WTC11 (cell line): Measurements from ENCODE around the gene COPS9. TPM values are rescaled to one million over a fixed set of nuclear protein-coding genes. Genes with fewer than 3 reads are reported as not detected.

Source experiments
- ATAC-seq: fragments of 200-7000 bp; cut with Tn5 transposase; 2 replicates; pipeline ENCODE4 v1.10.0; 2021; ENCODE audit warnings: mild to moderate bottlenecking, moderate library complexity
- CTCF ChIA-PET: fragments of 300-600 bp; sonication (Branson Sonifier 250); formaldehyde crosslinking; loops from one replicate; lab custom pipeline; 2021; ENCODE audit warnings: antibody characterized with exemption; lab: Charles Lee
- POLR2A ChIA-PET: fragments of 350-600 bp; sonication (Branson Sonifier 250); formaldehyde crosslinking; loops from one replicate; lab custom pipeline; 2021; ENCODE audit warnings: antibody characterized with exemption; lab: Charles Lee
- DNase-seq: peaks from one replicate; pipeline ENCODE4 v3.0.0; 2021; ENCODE audit warnings: low spot score
- H3K27ac Mint-ChIP-seq: 2 replicates; pipeline ENCODE4 v1.8.0; 2021; ENCODE audit warnings: mixed read lengths
- H3K27me3 Mint-ChIP-seq: 2 replicates; pipeline ENCODE4 v1.8.0; 2021; ENCODE audit warnings: low read depth, mild to moderate bottlenecking, moderate library complexity, mixed read lengths
- H3K36me3 Mint-ChIP-seq: 2 replicates; pipeline ENCODE4 v1.8.0; 2021; ENCODE audit warnings: mixed read lengths
- H3K4me1 Mint-ChIP-seq: 2 replicates; pipeline ENCODE4 v1.8.0; 2022; ENCODE audit warnings: mixed read lengths
- H3K4me3 Mint-ChIP-seq: 2 replicates; pipeline ENCODE4 v1.8.0; 2021; ENCODE audit warnings: mild to moderate bottlenecking, moderate library complexity, mixed read lengths
- H3K9me3 Mint-ChIP-seq: 2 replicates; pipeline ENCODE4 v1.8.0; 2021; ENCODE audit warnings: mixed read lengths
- CREM ChIP-seq: sonication (generic); formaldehyde crosslinking; IDR thresholded peaks from 2 replicates; pipeline ENCODE4 v1.8.1; 2022; ENCODE audit warnings: mild to moderate bottlenecking, missing genetic modification reagents, moderate library complexity
- ESRRA ChIP-seq: sonication (generic); formaldehyde crosslinking; IDR thresholded peaks from 2 replicates; pipeline ENCODE4 v1.8.1; 2022; ENCODE audit warnings: mild to moderate bottlenecking, missing genetic modification reagents, borderline replicate concordance
- FOXK1 ChIP-seq: sonication (generic); formaldehyde crosslinking; IDR thresholded peaks from 2 replicates; pipeline ENCODE4 v1.8.0; 2022; ENCODE audit warnings: mild to moderate bottlenecking, moderate library complexity, missing genetic modification reagents
- JUN ChIP-seq: sonication (generic); formaldehyde crosslinking; IDR thresholded peaks from 2 replicates; pipeline ENCODE4 v1.8.0; 2023; ENCODE audit warnings: mild to moderate bottlenecking, missing genetic modification reagents
- KAT7 ChIP-seq: sonication (generic); formaldehyde crosslinking; IDR thresholded peaks from 2 replicates; pipeline ENCODE4 v1.8.1; 2023; ENCODE audit warnings: missing genetic modification reagents, mild to moderate bottlenecking, borderline replicate concordance
- NR2C2 ChIP-seq: sonication (generic); formaldehyde crosslinking; IDR thresholded peaks from 2 replicates; pipeline ENCODE4 v1.8.0; 2022; ENCODE audit warnings: mild to moderate bottlenecking, missing genetic modification reagents
- RORB ChIP-seq: fragments of 250-450 bp; sonication (Bioruptor Pico); IDR thresholded peaks from 2 replicates; pipeline ENCODE4 v1.9.0; 2021; ENCODE audit warnings: mild to moderate bottlenecking
- TCF7 ChIP-seq: sonication (generic); formaldehyde crosslinking; IDR thresholded peaks from 2 replicates; pipeline ENCODE4 v1.8.0; 2022; ENCODE audit warnings: mild to moderate bottlenecking, low read depth, missing genetic modification reagents, moderate library complexity
- TEAD4 ChIP-seq: sonication (generic); formaldehyde crosslinking; IDR thresholded peaks from 2 replicates; pipeline ENCODE4 v1.8.0; 2022; ENCODE audit warnings: mild to moderate bottlenecking, missing genetic modification reagents
- ZNF121 ChIP-seq: sonication (generic); formaldehyde crosslinking; IDR thresholded peaks from 2 replicates; pipeline ENCODE4 v1.8.0; 2023; ENCODE audit warnings: missing genetic modification reagents
- ZNF138 ChIP-seq: sonication (generic); formaldehyde crosslinking; conservative IDR thresholded peaks from 2 replicates; pipeline ENCODE4 v1.8.1; 2022; ENCODE audit warnings: mild to moderate bottlenecking, moderate library complexity, missing genetic modification reagents
- ZNF671 ChIP-seq: fragments of 250-450 bp; sonication (Bioruptor Pico); IDR thresholded peaks from 2 replicates; pipeline ENCODE4 v1.8.0; 2021; ENCODE audit warnings: mild to moderate bottlenecking
- total RNA-seq: library from RNA; stranded (reverse); gene quantifications from 3 replicates; pipeline ENCODE4 v1.2.3, GENCODE V29; 2021
- TF ChIP-seq, protein P1 (sequence below): sonication (generic); formaldehyde crosslinking; conservative IDR thresholded peaks from 2 replicates; pipeline ENCODE4 v1.8.1; 2023; ENCODE audit warnings: mild to moderate bottlenecking, low read depth, missing genetic modification reagents, moderate library complexity
- TF ChIP-seq, protein P2 (sequence below): sonication (generic); formaldehyde crosslinking; IDR thresholded peaks from 2 replicates; pipeline ENCODE4 v1.8.1; 2023; ENCODE audit warnings: mild to moderate bottlenecking, moderate library complexity, missing genetic modification reagents
- TF ChIP-seq, protein P3 (sequence below): sonication (generic); formaldehyde crosslinking; IDR thresholded peaks from 2 replicates; pipeline ENCODE4 v1.8.0; 2023; ENCODE audit warnings: missing genetic modification reagents, mild to moderate bottlenecking, borderline replicate concordance
- TF ChIP-seq, protein P4 (sequence below): sonication (generic); formaldehyde crosslinking; IDR thresholded peaks from 2 replicates; pipeline ENCODE4 v1.8.1; 2022; ENCODE audit warnings: mild to moderate bottlenecking, missing genetic modification reagents, moderate library complexity, borderline replicate concordance
- TF ChIP-seq, protein P5 (sequence below): fragments of 250-450 bp; sonication (Bioruptor Pico); conservative IDR thresholded peaks from 2 replicates; pipeline ENCODE4 v1.9.0; 2021; ENCODE audit warnings: mild to moderate bottlenecking
- TF ChIP-seq, protein P6 (sequence below): sonication (generic); formaldehyde crosslinking; IDR thresholded peaks from 2 replicates; pipeline ENCODE4 v1.8.0; 2022; ENCODE audit warnings: mild to moderate bottlenecking, missing genetic modification reagents
- TF ChIP-seq, protein P7 (sequence below): fragments of 250-450 bp; sonication (Bioruptor Pico); IDR thresholded peaks from 2 replicates; pipeline ENCODE4 v1.9.0; 2021; ENCODE audit warnings: mild to moderate bottlenecking, borderline replicate concordance

COPS9 gene
- total RNA-seq, 1 experiment from 2014 or later = 142 TPM

DNA sequence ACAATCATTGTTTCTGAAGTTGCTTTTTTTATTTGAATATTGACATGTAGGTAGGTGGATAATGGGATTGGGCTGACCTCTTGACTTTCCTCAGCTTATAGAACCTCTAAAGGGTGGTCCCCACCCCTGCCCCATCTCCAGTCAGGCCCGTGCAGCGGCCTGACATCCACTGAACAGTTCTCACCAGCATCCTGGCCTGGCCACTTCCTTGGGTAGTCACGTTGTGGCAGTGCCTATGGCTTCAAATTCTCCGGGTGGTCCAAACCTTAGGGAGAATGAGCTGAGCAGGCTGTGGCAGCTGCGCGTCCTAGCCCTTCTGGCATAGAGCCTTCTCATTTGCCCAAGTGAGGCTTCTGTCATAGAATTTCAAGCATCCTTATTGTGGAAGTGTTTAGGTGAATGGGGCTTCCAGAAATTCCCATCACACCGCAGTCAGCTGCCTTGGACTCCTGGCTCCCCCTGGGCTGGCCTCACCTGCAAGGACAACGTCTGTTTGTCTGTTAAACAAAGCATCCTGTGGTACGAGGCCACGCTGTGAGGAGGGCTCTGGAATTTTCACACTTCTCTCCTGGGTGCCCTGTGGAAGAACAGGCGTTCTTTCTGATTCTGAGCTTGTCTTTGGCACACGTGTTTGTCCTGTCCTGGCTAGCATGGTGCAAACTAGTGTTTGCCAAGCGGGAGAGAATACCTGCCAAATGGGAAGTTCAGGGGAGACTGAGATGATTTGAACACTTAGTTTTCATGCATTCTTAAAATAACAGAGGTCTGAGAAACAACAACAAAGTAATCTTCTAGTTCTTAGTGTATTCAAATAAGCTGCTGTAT lies 36.2 kb upstream of the COPS9 start:
- no peak for ATAC-seq
- H3K4me1 Mint-ChIP-seq = no peaks in the 10 kb centered on the region
- H3K9me3 Mint-ChIP-seq = peaks cover 13% of the 10 kb centered on the region
- ChIA-PET POLR2A (no interaction called here), CTCF (no interaction called here)
- H3K4me3 Mint-ChIP-seq = no peak overlapping the region
- no peaks in the 10 kb centered on the region for H3K36me3 Mint-ChIP-seq
- no peak overlapping the region for H3K27ac Mint-ChIP-seq
- H3K27me3 Mint-ChIP-seq = no peaks in the 10 kb centered on the region
- DNase-seq = no peak
- TF ChIP-seq KAT7 (no peak), ZNF121 (CRISPR knock-in tag) (no peak), NR2C2 (CRISPR knock-in tag) (no peak), JUN (CRISPR knock-in tag) (no peak), TCF7 (CRISPR knock-in tag) (no peak), FOXK1 (no peak), CREM (no peak), ZNF138 (CRISPR knock-in tag) (no peak), ESRRA (CRISPR knock-in tag) (no peak), TEAD4 (CRISPR knock-in tag) (no peak), RORB (no peak), ZNF671 (no peak)
- TF ChIP-seq, protein P1, sequence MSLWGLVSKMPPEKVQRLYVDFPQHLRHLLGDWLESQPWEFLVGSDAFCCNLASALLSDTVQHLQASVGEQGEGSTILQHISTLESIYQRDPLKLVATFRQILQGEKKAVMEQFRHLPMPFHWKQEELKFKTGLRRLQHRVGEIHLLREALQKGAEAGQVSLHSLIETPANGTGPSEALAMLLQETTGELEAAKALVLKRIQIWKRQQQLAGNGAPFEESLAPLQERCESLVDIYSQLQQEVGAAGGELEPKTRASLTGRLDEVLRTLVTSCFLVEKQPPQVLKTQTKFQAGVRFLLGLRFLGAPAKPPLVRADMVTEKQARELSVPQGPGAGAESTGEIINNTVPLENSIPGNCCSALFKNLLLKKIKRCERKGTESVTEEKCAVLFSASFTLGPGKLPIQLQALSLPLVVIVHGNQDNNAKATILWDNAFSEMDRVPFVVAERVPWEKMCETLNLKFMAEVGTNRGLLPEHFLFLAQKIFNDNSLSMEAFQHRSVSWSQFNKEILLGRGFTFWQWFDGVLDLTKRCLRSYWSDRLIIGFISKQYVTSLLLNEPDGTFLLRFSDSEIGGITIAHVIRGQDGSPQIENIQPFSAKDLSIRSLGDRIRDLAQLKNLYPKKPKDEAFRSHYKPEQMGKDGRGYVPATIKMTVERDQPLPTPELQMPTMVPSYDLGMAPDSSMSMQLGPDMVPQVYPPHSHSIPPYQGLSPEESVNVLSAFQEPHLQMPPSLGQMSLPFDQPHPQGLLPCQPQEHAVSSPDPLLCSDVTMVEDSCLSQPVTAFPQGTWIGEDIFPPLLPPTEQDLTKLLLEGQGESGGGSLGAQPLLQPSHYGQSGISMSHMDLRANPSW (CRISPR knock-in tag) = no peak
- TF ChIP-seq, protein P2, sequence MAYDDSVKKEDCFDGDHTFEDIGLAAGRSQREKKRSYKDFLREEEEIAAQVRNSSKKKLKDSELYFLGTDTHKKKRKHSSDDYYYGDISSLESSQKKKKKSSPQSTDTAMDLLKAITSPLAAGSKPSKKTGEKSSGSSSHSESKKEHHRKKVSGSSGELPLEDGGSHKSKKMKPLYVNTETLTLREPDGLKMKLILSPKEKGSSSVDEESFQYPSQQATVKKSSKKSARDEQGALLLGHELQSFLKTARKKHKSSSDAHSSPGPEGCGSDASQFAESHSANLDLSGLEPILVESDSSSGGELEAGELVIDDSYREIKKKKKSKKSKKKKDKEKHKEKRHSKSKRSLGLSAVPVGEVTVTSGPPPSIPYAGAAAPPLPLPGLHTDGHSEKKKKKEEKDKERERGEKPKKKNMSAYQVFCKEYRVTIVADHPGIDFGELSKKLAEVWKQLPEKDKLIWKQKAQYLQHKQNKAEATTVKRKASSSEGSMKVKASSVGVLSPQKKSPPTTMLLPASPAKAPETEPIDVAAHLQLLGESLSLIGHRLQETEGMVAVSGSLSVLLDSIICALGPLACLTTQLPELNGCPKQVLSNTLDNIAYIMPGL = no peak
- TF ChIP-seq, protein P3, sequence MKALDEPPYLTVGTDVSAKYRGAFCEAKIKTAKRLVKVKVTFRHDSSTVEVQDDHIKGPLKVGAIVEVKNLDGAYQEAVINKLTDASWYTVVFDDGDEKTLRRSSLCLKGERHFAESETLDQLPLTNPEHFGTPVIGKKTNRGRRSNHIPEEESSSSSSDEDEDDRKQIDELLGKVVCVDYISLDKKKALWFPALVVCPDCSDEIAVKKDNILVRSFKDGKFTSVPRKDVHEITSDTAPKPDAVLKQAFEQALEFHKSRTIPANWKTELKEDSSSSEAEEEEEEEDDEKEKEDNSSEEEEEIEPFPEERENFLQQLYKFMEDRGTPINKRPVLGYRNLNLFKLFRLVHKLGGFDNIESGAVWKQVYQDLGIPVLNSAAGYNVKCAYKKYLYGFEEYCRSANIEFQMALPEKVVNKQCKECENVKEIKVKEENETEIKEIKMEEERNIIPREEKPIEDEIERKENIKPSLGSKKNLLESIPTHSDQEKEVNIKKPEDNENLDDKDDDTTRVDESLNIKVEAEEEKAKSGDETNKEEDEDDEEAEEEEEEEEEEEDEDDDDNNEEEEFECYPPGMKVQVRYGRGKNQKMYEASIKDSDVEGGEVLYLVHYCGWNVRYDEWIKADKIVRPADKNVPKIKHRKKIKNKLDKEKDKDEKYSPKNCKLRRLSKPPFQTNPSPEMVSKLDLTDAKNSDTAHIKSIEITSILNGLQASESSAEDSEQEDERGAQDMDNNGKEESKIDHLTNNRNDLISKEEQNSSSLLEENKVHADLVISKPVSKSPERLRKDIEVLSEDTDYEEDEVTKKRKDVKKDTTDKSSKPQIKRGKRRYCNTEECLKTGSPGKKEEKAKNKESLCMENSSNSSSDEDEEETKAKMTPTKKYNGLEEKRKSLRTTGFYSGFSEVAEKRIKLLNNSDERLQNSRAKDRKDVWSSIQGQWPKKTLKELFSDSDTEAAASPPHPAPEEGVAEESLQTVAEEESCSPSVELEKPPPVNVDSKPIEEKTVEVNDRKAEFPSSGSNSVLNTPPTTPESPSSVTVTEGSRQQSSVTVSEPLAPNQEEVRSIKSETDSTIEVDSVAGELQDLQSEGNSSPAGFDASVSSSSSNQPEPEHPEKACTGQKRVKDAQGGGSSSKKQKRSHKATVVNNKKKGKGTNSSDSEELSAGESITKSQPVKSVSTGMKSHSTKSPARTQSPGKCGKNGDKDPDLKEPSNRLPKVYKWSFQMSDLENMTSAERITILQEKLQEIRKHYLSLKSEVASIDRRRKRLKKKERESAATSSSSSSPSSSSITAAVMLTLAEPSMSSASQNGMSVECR (CRISPR knock-in tag) = no peak
- TF ChIP-seq, protein P4, sequence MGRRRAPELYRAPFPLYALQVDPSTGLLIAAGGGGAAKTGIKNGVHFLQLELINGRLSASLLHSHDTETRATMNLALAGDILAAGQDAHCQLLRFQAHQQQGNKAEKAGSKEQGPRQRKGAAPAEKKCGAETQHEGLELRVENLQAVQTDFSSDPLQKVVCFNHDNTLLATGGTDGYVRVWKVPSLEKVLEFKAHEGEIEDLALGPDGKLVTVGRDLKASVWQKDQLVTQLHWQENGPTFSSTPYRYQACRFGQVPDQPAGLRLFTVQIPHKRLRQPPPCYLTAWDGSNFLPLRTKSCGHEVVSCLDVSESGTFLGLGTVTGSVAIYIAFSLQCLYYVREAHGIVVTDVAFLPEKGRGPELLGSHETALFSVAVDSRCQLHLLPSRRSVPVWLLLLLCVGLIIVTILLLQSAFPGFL = no peak
- TF ChIP-seq, protein P5, sequence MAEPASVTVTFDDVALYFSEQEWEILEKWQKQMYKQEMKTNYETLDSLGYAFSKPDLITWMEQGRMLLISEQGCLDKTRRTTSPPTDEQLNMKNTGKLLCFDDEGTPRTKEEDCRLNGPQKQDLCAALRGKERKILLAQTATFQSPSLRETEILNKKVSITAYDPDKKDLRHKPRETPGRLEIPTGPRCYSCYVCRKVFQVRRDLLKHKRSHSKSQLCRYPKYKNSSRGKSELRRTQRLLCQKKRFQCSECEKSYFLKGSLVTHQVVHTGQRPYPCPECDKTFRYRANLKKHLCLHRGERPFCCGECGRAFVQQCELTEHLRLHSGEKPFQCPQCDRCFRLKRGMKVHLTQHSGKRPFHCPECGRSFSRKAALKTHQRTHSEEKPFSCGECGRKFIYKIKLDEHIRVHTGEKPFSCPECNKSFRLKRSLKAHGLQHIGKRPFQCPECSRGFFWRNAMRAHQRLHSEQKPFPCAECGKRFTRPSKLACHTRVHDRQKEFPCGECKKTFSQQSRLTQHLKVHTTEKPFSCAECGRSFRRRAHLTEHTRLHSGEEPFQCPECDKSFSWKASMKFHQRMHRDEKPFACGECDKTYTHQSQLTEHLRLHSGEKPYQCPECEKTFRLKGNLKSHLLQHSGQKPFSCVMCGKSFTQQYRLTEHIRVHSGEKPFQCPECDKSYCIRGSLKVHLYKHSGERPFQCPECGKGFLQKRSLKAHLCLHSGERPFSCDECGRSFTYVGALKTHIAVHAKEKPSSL (CRISPR knock-in tag) = no peak
- TF ChIP-seq, protein P6, sequence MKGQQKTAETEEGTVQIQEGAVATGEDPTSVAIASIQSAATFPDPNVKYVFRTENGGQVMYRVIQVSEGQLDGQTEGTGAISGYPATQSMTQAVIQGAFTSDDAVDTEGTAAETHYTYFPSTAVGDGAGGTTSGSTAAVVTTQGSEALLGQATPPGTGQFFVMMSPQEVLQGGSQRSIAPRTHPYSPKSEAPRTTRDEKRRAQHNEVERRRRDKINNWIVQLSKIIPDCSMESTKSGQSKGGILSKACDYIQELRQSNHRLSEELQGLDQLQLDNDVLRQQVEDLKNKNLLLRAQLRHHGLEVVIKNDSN (CRISPR knock-in tag) = no peak
- TF ChIP-seq, protein P7, sequence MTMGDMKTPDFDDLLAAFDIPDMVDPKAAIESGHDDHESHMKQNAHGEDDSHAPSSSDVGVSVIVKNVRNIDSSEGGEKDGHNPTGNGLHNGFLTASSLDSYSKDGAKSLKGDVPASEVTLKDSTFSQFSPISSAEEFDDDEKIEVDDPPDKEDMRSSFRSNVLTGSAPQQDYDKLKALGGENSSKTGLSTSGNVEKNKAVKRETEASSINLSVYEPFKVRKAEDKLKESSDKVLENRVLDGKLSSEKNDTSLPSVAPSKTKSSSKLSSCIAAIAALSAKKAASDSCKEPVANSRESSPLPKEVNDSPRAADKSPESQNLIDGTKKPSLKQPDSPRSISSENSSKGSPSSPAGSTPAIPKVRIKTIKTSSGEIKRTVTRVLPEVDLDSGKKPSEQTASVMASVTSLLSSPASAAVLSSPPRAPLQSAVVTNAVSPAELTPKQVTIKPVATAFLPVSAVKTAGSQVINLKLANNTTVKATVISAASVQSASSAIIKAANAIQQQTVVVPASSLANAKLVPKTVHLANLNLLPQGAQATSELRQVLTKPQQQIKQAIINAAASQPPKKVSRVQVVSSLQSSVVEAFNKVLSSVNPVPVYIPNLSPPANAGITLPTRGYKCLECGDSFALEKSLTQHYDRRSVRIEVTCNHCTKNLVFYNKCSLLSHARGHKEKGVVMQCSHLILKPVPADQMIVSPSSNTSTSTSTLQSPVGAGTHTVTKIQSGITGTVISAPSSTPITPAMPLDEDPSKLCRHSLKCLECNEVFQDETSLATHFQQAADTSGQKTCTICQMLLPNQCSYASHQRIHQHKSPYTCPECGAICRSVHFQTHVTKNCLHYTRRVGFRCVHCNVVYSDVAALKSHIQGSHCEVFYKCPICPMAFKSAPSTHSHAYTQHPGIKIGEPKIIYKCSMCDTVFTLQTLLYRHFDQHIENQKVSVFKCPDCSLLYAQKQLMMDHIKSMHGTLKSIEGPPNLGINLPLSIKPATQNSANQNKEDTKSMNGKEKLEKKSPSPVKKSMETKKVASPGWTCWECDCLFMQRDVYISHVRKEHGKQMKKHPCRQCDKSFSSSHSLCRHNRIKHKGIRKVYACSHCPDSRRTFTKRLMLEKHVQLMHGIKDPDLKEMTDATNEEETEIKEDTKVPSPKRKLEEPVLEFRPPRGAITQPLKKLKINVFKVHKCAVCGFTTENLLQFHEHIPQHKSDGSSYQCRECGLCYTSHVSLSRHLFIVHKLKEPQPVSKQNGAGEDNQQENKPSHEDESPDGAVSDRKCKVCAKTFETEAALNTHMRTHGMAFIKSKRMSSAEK = no peak
